Activated CD4-positive, alpha-beta T cell treated with anti-CD3 and anti-CD28 coated beads for 1 hour (primary cell): Measurements from ENCODE around the gene LRBA.
"Not testable (repeated sequence)": the region's sequence is repeated elsewhere in the genome, so short reads cannot be mapped to it uniquely, and the experiment has no call there.

Source experiments
- DNase-seq: peaks from one replicate; pipeline ENCODE4 v3.0.0-alpha.2; 2020

LRBA gene

GRCh38 chr4:150940123-150940522, 75.0 kb downstream of the LRBA start:
- DNase-seq, result no peak

GRCh38 chr4:150939530-150939929, 75.6 kb downstream of the LRBA start:
- DNase-seq, result no peak

GRCh38 chr4:150938873-150939499, 76.1 kb downstream of the LRBA start:
- DNase-seq, result no peak

GRCh38 chr4:150938417-150938816, 76.7 kb downstream of the LRBA start:
- no peak for DNase-seq

- DNase-seq, result no peak
Measured at GRCh38 chr4:150934022-150934421, 81.1 kb downstream of the LRBA start.

- no peak for DNase-seq
Measured at GRCh38 chr4:150931796-150932195, 83.3 kb downstream of the LRBA start.

- DNase-seq, result no peak
Measured at GRCh38 chr4:150931005-150931404, 84.1 kb downstream of the LRBA start.

GRCh38 chr4:150923945-150924344, 91.1 kb downstream of the LRBA start:
- DNase-seq, result no peak

GRCh38 chr4:150921486-150921885, 93.6 kb downstream of the LRBA start:
- DNase-seq, result not testable (repeated sequence)

- not testable (repeated sequence) for DNase-seq
Measured at GRCh38 chr4:150918562-150918961, 96.5 kb downstream of the LRBA start.

- no peak for DNase-seq
Measured at GRCh38 chr4:150911326-150911725, 103.8 kb downstream of the LRBA start.

- DNase-seq, result no peak
Measured at GRCh38 chr4:150909116-150909515, 106.0 kb downstream of the LRBA start.

- no peak for DNase-seq
Measured at GRCh38 chr4:150906987-150907633, 108.0 kb downstream of the LRBA start.

- no peak for DNase-seq
Measured at GRCh38 chr4:150904671-150905070, 110.4 kb downstream of the LRBA start.

- DNase-seq, result no peak
Measured at GRCh38 chr4:150903603-150904002, 111.5 kb downstream of the LRBA start.

- DNase-seq, result no peak
Measured at GRCh38 chr4:150896497-150896896, 118.6 kb downstream of the LRBA start.

GRCh38 chr4:150890246-150890645, 124.8 kb downstream of the LRBA start:
- DNase-seq, result no peak

- no peak for DNase-seq
Measured at GRCh38 chr4:150889306-150889705, 125.8 kb downstream of the LRBA start.

GRCh38 chr4:150888625-150889024, 126.5 kb downstream of the LRBA start:
- no peak for DNase-seq

- no peak for DNase-seq
Measured at GRCh38 chr4:150888217-150888616, 126.9 kb downstream of the LRBA start.

GRCh38 chr4:150886597-150886996, 128.5 kb downstream of the LRBA start:
- no peak for DNase-seq

- no peak for DNase-seq
Measured at GRCh38 chr4:150884625-150885024, 130.5 kb downstream of the LRBA start.

GRCh38 chr4:150875367-150875766, 139.7 kb downstream of the LRBA start:
- DNase-seq, result no peak

- DNase-seq, result no peak
Measured at GRCh38 chr4:150874338-150875226, 140.5 kb downstream of the LRBA start.
